ENCODE measurements around the gene VPS13D.

DNA sequence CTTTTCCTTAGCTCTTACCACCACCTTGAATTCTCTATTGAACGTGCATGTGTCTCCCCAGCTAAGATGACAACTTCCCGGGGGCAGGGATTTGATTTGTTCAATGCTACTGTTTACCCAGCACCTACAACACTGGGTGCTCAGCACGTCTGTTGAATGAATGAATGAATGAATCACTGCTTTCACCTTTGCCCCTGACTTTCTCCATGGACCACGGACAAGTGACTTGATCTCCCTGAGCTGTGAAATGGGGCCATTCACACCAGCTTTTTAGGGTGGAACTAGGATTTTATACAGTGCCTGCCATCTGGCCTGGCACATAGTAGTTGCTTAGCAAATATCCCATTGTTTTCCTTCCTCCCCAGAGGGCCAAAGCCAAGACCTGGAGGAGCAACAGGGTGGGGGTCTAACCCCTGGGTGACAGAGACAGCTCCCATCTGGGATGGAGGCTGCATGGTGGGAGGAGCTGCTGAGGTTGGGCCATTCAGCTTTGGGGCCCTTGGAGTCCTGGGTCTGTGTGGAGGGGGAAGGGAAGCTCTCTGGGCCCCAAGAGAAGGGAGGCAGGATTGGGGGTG, 47.3 kb upstream of the VPS13D start:
- no peak for TF ChIP-seq POLR2A (IDR thresholded peaks at IDR 0.05)
- TF ChIP-seq, protein P1, sequence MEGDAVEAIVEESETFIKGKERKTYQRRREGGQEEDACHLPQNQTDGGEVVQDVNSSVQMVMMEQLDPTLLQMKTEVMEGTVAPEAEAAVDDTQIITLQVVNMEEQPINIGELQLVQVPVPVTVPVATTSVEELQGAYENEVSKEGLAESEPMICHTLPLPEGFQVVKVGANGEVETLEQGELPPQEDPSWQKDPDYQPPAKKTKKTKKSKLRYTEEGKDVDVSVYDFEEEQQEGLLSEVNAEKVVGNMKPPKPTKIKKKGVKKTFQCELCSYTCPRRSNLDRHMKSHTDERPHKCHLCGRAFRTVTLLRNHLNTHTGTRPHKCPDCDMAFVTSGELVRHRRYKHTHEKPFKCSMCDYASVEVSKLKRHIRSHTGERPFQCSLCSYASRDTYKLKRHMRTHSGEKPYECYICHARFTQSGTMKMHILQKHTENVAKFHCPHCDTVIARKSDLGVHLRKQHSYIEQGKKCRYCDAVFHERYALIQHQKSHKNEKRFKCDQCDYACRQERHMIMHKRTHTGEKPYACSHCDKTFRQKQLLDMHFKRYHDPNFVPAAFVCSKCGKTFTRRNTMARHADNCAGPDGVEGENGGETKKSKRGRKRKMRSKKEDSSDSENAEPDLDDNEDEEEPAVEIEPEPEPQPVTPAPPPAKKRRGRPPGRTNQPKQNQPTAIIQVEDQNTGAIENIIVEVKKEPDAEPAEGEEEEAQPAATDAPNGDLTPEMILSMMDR (IDR thresholded peaks at IDR 0.05): no peak

All from right lobe of liver (tissue), 4 donors.